HFF-Myc (cell line): ENCODE data around the gene SLC22A5.

Experiments
- DNase-seq: peaks from one replicate; pipeline ENCODE4 v3.0.0-alpha.2; 2011; ENCODE audit warnings: low read depth; ENCODE audit errors: extremely low read depth
- H3K4me3 ChIP-seq: replicated peaks from 2 replicates; pipeline ENCODE4 v1.5.1; 2011; ENCODE audit warnings: low read depth, mild to moderate bottlenecking, control low read depth, low read length
- CTCF ChIP-seq: IDR thresholded peaks from 2 replicates; pipeline ENCODE4 v1.5.1; 2012; ENCODE audit warnings: mild to moderate bottlenecking, low read depth, low read length, control low read depth; ENCODE audit errors: missing control alignments

SLC22A5 gene

GRCh38 chr5:132391247-132391646, 21.7 kb downstream of the SLC22A5 start:
- no peak for DNase-seq
- no peak overlapping the region for H3K4me3 ChIP-seq
- no peak for TF ChIP-seq CTCF

GRCh38 chr5:132391870-132392269, 22.4 kb downstream of the SLC22A5 start:
- H3K4me3 ChIP-seq: no peak overlapping the region
- DNase-seq: no peak
- no peak for TF ChIP-seq CTCF

GRCh38 chr5:132392411-132392810, 22.9 kb downstream of the SLC22A5 start:
- DNase-seq: no peak
- TF ChIP-seq CTCF: no peak
- H3K4me3 ChIP-seq: no peak overlapping the region

- DNase-seq: no peak
- no peak overlapping the region for H3K4me3 ChIP-seq
- no peak for TF ChIP-seq CTCF
These were observed 23.7 kb downstream of the SLC22A5 start for GRCh38 chr5:132392978-132393825.

- DNase-seq: no peak
- no peak overlapping the region for H3K4me3 ChIP-seq
- TF ChIP-seq CTCF: no peak
These were observed 25.3 kb downstream of the SLC22A5 start for GRCh38 chr5:132394667-132395259.

GRCh38 chr5:132396589-132397031, 27.1 kb downstream of the SLC22A5 start:
- DNase-seq: no peak
- H3K4me3 ChIP-seq: no peak overlapping the region
- no peak for TF ChIP-seq CTCF
